ENCODE data around the gene IPO4.
A peak's percentile ranks its signal among the peaks of the same experiment; 100 is the strongest.

IPO4 gene

DNA sequence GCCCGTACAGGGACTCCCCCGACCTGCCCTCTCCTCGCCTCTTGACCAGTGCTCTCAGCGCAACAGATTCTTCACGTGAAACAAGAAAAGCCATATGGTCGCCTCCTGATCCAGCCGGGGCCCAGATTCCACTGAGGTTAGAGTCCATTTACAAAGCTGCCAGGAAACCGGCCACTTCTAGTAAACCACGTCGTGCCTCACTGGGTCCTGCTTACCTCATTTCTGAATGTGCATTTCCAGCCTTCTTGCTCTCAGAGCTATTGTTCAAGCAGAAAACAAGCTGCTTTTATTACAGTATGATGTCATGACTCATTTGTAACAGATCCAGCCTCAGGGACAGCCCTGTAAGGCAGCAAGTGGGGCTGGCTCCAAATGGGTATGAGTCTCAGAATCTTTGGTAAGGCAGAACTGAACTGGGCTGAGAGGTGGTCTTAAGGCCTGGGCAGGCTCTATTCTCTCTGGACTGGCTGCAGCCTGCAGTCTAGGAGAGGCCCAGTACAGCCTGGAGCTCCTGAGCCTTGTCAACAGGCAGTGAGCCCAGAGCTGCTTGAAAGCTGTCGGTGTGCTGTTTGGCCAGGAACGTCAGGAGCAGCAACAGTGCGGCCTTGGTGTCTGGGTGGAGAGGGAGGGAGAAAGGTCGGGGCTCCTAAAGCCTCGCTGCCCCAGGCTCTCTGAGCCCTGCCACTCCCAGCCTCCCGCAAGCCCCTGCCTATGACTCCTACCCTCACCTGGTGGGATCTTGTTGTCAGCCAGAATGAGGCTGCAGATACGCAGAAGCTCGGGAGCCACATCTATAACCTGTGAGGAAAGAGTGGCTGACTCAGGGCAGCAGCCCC, 8.4 kb downstream of the IPO4 start:
- H3K36me3 ChIP-seq (ENCODE audit: low read depth): peaks cover 54% of the 10 kb centered on the region
- DNase-seq (ENCODE audit: low spot score): peak; percentile 63
- no peak overlapping the region for H3K27ac ChIP-seq (ENCODE audit: poor library complexity, severe bottlenecking)
- TF ChIP-seq, protein P1, sequence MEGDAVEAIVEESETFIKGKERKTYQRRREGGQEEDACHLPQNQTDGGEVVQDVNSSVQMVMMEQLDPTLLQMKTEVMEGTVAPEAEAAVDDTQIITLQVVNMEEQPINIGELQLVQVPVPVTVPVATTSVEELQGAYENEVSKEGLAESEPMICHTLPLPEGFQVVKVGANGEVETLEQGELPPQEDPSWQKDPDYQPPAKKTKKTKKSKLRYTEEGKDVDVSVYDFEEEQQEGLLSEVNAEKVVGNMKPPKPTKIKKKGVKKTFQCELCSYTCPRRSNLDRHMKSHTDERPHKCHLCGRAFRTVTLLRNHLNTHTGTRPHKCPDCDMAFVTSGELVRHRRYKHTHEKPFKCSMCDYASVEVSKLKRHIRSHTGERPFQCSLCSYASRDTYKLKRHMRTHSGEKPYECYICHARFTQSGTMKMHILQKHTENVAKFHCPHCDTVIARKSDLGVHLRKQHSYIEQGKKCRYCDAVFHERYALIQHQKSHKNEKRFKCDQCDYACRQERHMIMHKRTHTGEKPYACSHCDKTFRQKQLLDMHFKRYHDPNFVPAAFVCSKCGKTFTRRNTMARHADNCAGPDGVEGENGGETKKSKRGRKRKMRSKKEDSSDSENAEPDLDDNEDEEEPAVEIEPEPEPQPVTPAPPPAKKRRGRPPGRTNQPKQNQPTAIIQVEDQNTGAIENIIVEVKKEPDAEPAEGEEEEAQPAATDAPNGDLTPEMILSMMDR (IDR thresholded peaks at IDR 0.05; ENCODE audit: poor library complexity, severe bottlenecking): no peak
- H3K4me1 ChIP-seq (ENCODE audit: insufficient read depth, poor library complexity, severe bottlenecking): no peaks in the 10 kb centered on the region
- H3K27me3 ChIP-seq (ENCODE audit: insufficient read depth, poor library complexity, severe bottlenecking): no peaks in the 10 kb centered on the region
- peak; percentile 8; the same call in 2 of the 3 replicates for ATAC-seq (ENCODE audit: low read depth)
- H3K9me3 ChIP-seq (ENCODE audit: severe bottlenecking): no peaks in the 10 kb centered on the region
- no peak overlapping the region for H3K4me3 ChIP-seq (ENCODE audit: severe bottlenecking)

DNA sequence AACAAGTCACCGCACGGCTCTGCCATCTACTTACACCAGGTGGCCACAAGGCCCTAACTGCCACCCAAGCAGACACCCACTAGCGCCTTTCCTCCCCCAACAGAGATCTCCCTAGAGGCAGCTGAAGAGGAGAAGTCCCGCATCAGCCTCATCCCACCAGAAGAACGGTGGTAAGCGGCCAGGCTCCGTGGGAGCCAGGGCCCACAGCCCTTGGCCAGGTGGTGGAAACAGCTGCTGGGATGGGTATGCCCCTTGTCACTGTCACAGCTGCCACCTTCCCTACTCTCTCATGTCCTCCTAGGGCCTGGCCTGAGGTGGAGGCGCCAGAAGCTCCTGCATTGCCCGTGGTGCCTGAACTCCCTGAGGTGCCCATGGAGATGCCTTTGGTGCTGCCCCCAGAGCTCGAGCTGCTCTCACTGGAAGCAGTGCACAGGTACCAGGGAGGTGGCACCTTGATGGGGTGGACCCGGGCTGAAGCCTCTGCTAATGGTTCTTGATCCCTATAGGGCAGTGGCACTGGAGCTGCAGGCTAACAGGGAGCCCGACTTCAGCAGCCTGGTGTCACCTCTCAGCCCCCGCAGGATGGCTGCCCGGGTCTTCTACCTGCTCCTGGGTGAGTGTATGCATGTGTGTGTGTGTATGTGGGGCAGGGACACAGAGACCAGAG, 9.2 kb downstream of the IPO4 start:
- Histone ChIP-seq H3K27me3 (ENCODE audit: insufficient read depth, poor library complexity, severe bottlenecking) (no peaks in the 10 kb centered on the region), H3K4me3 (ENCODE audit: severe bottlenecking) (no peak overlapping the region), H3K36me3 (ENCODE audit: low read depth) (peaks cover 46% of the 10 kb centered on the region), H3K27ac (ENCODE audit: poor library complexity, severe bottlenecking) (no peak overlapping the region), H3K4me1 (ENCODE audit: insufficient read depth, poor library complexity, severe bottlenecking) (no peaks in the 10 kb centered on the region), H3K9me3 (ENCODE audit: severe bottlenecking) (no peaks in the 10 kb centered on the region)
- TF ChIP-seq, protein P1 (IDR thresholded peaks at IDR 0.05; ENCODE audit: poor library complexity, severe bottlenecking): no peak
- DNase-seq (ENCODE audit: low spot score) (peak; percentile 62), ATAC-seq (ENCODE audit: low read depth) (no peak; the same call in 2 of the 3 replicates)

DNA sequence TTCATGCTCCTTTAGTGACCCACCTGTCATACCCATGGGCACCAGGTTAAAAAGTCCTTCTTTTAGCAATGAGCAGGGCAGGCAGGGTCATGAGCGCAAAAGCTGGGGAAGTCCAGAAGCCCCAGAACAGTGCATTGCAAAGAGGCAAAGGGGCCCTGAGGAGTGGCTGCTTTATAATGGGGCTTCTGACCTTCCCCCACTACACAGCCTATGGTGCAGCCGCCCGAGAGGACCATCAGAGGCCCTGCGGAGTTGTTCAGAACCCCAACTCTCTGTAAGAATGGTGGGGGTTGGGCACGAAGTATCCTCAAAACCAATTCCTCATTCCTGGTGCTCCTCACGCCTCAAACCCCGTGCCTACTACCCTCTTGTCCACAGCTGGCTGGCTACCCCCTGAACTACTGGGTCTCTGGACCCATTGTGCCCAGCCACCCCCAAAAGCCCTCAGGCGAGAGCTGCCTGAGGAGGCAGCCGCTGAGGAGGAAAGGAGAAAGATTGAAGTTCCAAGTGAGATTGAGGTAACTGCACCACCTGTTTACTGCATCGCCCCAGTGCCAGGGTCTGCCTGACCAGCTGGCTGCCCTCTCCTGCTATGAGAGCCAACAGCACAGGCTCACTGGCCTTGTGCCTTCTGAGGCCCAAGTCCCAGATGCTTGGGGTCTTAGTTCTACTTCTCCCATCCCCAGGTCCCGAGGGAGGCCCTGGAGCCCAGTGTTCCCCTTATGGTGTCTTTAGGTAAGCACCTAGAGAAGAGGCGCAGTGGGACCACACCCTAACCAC, 10.0 kb downstream of the IPO4 start:
- no peak for ATAC-seq (ENCODE audit: low read depth)
- H3K9me3 ChIP-seq (ENCODE audit: severe bottlenecking): no peaks in the 10 kb centered on the region
- no peaks in the 10 kb centered on the region for H3K27me3 ChIP-seq (ENCODE audit: insufficient read depth, poor library complexity, severe bottlenecking)
- TF ChIP-seq, protein P1 (IDR thresholded peaks at IDR 0.05; ENCODE audit: poor library complexity, severe bottlenecking): no peak
- H3K36me3 ChIP-seq (ENCODE audit: low read depth): peaks cover 41% of the 10 kb centered on the region
- H3K27ac ChIP-seq (ENCODE audit: poor library complexity, severe bottlenecking): no peak overlapping the region
- peak; percentile 59 for DNase-seq (ENCODE audit: low spot score)
- H3K4me1 ChIP-seq (ENCODE audit: insufficient read depth, poor library complexity, severe bottlenecking): no peaks in the 10 kb centered on the region
- no peak overlapping the region for H3K4me3 ChIP-seq (ENCODE audit: severe bottlenecking)

DNA sequence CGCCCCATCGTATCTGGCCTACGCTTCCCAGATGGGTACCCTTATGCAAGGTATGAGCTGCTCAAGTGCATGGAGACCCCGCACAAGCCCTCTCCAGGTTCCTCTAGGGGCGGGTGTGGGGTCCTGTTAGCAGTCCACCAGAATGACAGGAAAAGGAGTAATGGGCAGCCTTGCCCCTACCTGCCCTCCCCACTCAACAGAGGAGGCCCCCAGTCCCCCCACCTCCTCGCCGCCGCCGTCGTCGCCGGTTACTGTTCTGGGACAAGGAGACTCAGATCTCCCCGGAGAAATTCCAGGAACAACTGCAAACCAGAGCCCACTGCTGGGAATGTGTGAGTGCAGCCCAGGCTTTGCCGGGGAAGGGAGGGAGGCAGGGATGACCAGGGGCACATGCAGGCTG, 10.7 kb downstream of the IPO4 start:
- no peak overlapping the region for H3K27ac ChIP-seq (ENCODE audit: poor library complexity, severe bottlenecking)
- peak; percentile 59 for DNase-seq (ENCODE audit: low spot score)
- no peaks in the 10 kb centered on the region for H3K9me3 ChIP-seq (ENCODE audit: severe bottlenecking)
- TF ChIP-seq, protein P1 (IDR thresholded peaks at IDR 0.05; ENCODE audit: poor library complexity, severe bottlenecking): no peak
- H3K4me1 ChIP-seq (ENCODE audit: insufficient read depth, poor library complexity, severe bottlenecking): no peaks in the 10 kb centered on the region
- H3K27me3 ChIP-seq (ENCODE audit: insufficient read depth, poor library complexity, severe bottlenecking): no peaks in the 10 kb centered on the region
- peaks cover 34% of the 10 kb centered on the region for H3K36me3 ChIP-seq (ENCODE audit: low read depth)
- ATAC-seq (ENCODE audit: low read depth): no peak
- no peak overlapping the region for H3K4me3 ChIP-seq (ENCODE audit: severe bottlenecking)

Measured in RWPE2 (cell line).